GM12878 (cell line): ENCODE measurements around the gene NOP9. TPM values are rescaled to one million over a fixed set of nuclear protein-coding genes. Genes with fewer than 3 reads are reported as not detected.
A peak's percentile ranks its signal among the peaks of the same experiment; 100 is the strongest.

Source experiments
- BCL3 ChIP-seq: IDR thresholded peaks from 2 replicates; pipeline ENCODE4 v1.6.1; 2011; ENCODE audit warnings: borderline replicate concordance, low read depth, mild to moderate bottlenecking, moderate library complexity, low read length; ENCODE audit not compliant: insufficient read depth, poor library complexity, severe bottlenecking
- BHLHE40 ChIP-seq, 2 experiments: fragments of 450-650 bp in 1 of 2; IDR thresholded peaks; 2 replicates each; pipeline ENCODE4 v1.6.1; 2011 to 2017; ENCODE audit warnings: low read depth in 2 of 2, borderline replicate concordance in 1 of 2, improper control_type of control experiment in 1 of 2, low read length in 1 of 2, mild to moderate bottlenecking in 1 of 2
- CHD2 ChIP-seq: IDR thresholded peaks from 2 replicates; pipeline ENCODE4 v1.6.1; 2011; ENCODE audit warnings: low read depth, low read length, improper control_type of control experiment, borderline replicate concordance
- CHD4 ChIP-seq: fragments of 200-600 bp; sonication (generic); IDR thresholded peaks from 2 replicates; pipeline ENCODE4 v1.6.1; 2016; ENCODE audit warnings: mild to moderate bottlenecking
- EP300 ChIP-seq, 2 experiments: fragments of 150-350 bp in 1 of 2; IDR thresholded peaks; 2 replicates each; pipeline ENCODE4 v1.6.1; 2011 to 2012; ENCODE audit warnings: low read depth in 2 of 2, low read length in 2 of 2, borderline replicate concordance in 1 of 2, improper control_type of control experiment in 1 of 2, inconsistent platforms in 1 of 2; ENCODE audit not compliant: control insufficient read depth in 1 of 2
- ESRRA ChIP-seq: IDR thresholded peaks from 2 replicates; pipeline ENCODE4 v1.6.1; 2012; ENCODE audit warnings: mild to moderate bottlenecking, low read length, improper control_type of control experiment
- FOS ChIP-seq: IDR thresholded peaks from 3 replicates; pipeline ENCODE4 v1.6.1; 2011; ENCODE audit warnings: borderline replicate concordance; ENCODE audit not compliant: insufficient read length; ENCODE audit errors: extremely low read depth
- HDAC6 ChIP-seq: fragments of 200-600 bp; sonication (generic); IDR thresholded peaks from one replicate; pipeline ENCODE4 v1.8.0; 2017; ENCODE audit warnings: antibody characterized with exemption; ENCODE audit not compliant: unreplicated experiment
- MEF2B ChIP-seq: fragments of 450-650 bp; IDR thresholded peaks from 2 replicates; pipeline ENCODE4 v1.6.1; 2018; ENCODE audit warnings: mild to moderate bottlenecking, moderate library complexity; ENCODE audit not compliant: partially characterized antibody, poor library complexity, severe bottlenecking
- MLLT1 ChIP-seq: fragments of 450-650 bp; IDR thresholded peaks from 2 replicates; pipeline ENCODE4 v1.6.1; 2016; ENCODE audit warnings: mild to moderate bottlenecking
- NR2C2 ChIP-seq: IDR thresholded peaks from 2 replicates; pipeline ENCODE4 v1.6.1; 2011; ENCODE audit warnings: borderline replicate concordance, low read depth; ENCODE audit not compliant: control insufficient read depth, insufficient read length
- NRF1 ChIP-seq: conservative IDR thresholded peaks from 2 replicates; pipeline ENCODE4 v1.6.1; 2011; ENCODE audit warnings: mild to moderate bottlenecking, low read depth, low read length, improper control_type of control experiment
- SMARCA5 ChIP-seq: fragments of 450-650 bp; IDR thresholded peaks from 2 replicates; pipeline ENCODE4 v1.6.1; 2017; ENCODE audit warnings: mild to moderate bottlenecking
- SREBF1 ChIP-seq: IDR thresholded peaks from 2 replicates; pipeline ENCODE4 v1.6.1; 2012; ENCODE audit warnings: mild to moderate bottlenecking, low read length
- STAT1 ChIP-seq: fragments of 450-650 bp; conservative IDR thresholded peaks from 2 replicates; pipeline ENCODE4 v1.6.1; 2014; ENCODE audit warnings: antibody characterized with exemption, mild to moderate bottlenecking
- TCF7 ChIP-seq: IDR thresholded peaks from 2 replicates; pipeline ENCODE4 v1.6.1; 2014; ENCODE audit warnings: antibody characterized with exemption, borderline replicate concordance
- WRNIP1 ChIP-seq: IDR thresholded peaks from 2 replicates; pipeline ENCODE4 v1.6.1; 2011; ENCODE audit warnings: low read depth, low read length, improper control_type of control experiment, borderline replicate concordance
- polyA plus RNA-seq, 11 experiments: library from polyadenylated mRNA; depleted of rRNA in 4 of 11; unstranded in 6 of 11; stranded (reverse) in 5 of 11; fragments of >200 nt; fragmentation: Nextera tagmentation in 4 of 11; fragmentation: Illumina TruSeq in 1 of 11; extraction: Ambion mirVana in 4 of 11; extraction: Trizol in 1 of 11; gene quantifications; 1 replicate in 1 of 11; 2 replicates in 10 of 11; pipeline versions ENCODE4 v1.2.1 to v1.2.3, GENCODE V29; 2011 to 2016; ENCODE audit warnings: inconsistent platforms in 2 of 11, missing spikeins in 2 of 11, low read depth in 1 of 11
- total RNA-seq, 4 experiments: library from RNA; depleted of rRNA in 3 of 4; stranded (reverse); fragments of >200 nt in 3 of 4; fragmentation: Illumina TruSeq in 1 of 4; extraction: Trizol in 1 of 4; gene quantifications; 2 replicates each; pipeline versions ENCODE4 v1.2.1 to v1.2.3, GENCODE V29; 2013 to 2021
- TF ChIP-seq, protein P1 (sequence below): fragments of 450-650 bp; IDR thresholded peaks from 2 replicates; pipeline ENCODE4 v1.6.1; 2017; ENCODE audit warnings: low read depth, mild to moderate bottlenecking, moderate library complexity
- TF ChIP-seq, protein P2 (sequence below): fragments of 450-650 bp; IDR thresholded peaks from 2 replicates; pipeline ENCODE4 v1.6.1; 2016; ENCODE audit warnings: mild to moderate bottlenecking, moderate library complexity, borderline replicate concordance

Gene NOP9
- total and polyA plus RNA-seq, 10 of the 15 experiments (the other 5 are each of a cell fraction or from before 2014, with no cell fraction given), result 2.4 to 43.9 (median 20.3) TPM

DNA sequence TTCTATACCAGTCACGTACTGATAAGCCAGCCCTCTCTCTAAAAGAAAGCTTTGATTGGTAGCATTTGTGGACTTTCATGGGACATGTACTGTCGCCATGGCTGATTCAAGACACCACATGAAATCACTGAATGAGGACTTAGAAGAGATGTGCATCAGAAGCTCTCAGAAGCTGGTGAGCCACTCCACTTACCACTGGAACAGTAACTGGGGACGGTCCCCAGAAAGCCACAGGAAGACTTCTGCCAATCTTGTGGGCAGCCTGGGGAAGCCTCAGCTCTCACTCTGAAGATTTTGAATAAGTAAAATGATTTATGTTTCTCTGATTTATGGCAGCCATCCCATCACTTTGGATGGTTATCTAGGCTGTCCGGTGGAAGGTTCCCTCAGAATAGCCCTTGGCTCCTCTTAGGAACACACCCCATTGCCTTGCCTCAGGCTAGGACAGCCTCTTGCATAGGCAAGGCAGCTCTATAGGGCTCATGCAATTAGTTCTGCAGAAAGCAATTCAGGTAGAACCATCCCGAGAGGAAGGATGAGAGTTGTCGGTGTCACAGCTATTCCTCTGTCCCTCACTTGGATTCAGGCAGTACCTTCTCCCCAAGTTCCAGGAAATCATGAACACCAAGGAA, 9.9 kb upstream of the NOP9 start (continued):
- TF ChIP-seq FOS (no peak), SREBF1 (no peak), MLLT1 (no peak), SMARCA5 (no peak), CHD4 (no peak), ESRRA (no peak), STAT1 (no peak), CHD2 (no peak), BHLHE40 (IDR thresholded peaks at IDR 0.05; ENCODE audit: borderline replicate concordance in 1 of 2, low read depth in 2 of 2, low read length in 1 of 2) (peak in 1 of 2 experiments; percentile 7; a peak in 1 of 4 replicates), NR2C2 (no peak), HDAC6 (no peak), WRNIP1 (no peak), MEF2B (no peak), NRF1 (no peak), EP300 (IDR thresholded peaks at IDR 0.05; ENCODE audit: borderline replicate concordance in 1 of 2, control insufficient read depth in 1 of 2, low read depth in 2 of 2, low read length in 2 of 2) (no peak), BCL3 (peak; percentile 49), TCF7 (no peak)
- TF ChIP-seq, protein P1, sequence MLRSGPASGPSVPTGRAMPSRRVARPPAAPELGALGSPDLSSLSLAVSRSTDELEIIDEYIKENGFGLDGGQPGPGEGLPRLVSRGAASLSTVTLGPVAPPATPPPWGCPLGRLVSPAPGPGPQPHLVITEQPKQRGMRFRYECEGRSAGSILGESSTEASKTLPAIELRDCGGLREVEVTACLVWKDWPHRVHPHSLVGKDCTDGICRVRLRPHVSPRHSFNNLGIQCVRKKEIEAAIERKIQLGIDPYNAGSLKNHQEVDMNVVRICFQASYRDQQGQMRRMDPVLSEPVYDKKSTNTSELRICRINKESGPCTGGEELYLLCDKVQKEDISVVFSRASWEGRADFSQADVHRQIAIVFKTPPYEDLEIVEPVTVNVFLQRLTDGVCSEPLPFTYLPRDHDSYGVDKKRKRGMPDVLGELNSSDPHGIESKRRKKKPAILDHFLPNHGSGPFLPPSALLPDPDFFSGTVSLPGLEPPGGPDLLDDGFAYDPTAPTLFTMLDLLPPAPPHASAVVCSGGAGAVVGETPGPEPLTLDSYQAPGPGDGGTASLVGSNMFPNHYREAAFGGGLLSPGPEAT, result no peak
- TF ChIP-seq, protein P2, sequence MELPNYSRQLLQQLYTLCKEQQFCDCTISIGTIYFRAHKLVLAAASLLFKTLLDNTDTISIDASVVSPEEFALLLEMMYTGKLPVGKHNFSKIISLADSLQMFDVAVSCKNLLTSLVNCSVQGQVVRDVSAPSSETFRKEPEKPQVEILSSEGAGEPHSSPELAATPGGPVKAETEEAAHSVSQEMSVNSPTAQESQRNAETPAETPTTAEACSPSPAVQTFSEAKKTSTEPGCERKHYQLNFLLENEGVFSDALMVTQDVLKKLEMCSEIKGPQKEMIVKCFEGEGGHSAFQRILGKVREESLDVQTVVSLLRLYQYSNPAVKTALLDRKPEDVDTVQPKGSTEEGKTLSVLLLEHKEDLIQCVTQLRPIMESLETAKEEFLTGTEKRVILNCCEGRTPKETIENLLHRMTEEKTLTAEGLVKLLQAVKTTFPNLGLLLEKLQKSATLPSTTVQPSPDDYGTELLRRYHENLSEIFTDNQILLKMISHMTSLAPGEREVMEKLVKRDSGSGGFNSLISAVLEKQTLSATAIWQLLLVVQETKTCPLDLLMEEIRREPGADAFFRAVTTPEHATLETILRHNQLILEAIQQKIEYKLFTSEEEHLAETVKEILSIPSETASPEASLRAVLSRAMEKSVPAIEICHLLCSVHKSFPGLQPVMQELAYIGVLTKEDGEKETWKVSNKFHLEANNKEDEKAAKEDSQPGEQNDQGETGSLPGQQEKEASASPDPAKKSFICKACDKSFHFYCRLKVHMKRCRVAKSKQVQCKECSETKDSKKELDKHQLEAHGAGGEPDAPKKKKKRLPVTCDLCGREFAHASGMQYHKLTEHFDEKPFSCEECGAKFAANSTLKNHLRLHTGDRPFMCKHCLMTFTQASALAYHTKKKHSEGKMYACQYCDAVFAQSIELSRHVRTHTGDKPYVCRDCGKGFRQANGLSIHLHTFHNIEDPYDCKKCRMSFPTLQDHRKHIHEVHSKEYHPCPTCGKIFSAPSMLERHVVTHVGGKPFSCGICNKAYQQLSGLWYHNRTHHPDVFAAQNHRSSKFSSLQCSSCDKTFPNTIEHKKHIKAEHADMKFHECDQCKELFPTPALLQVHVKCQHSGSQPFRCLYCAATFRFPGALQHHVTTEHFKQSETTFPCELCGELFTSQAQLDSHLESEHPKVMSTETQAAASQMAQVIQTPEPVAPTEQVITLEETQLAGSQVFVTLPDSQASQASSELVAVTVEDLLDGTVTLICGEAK, result no peak
